Retina (tissue), 1 donor: ENCODE results near the gene CBX2.

Experiments
- DNase-seq: peaks from one replicate; pipeline ENCODE4 v3.0.0-alpha.2; 2016

The CBX2 gene

DNA sequence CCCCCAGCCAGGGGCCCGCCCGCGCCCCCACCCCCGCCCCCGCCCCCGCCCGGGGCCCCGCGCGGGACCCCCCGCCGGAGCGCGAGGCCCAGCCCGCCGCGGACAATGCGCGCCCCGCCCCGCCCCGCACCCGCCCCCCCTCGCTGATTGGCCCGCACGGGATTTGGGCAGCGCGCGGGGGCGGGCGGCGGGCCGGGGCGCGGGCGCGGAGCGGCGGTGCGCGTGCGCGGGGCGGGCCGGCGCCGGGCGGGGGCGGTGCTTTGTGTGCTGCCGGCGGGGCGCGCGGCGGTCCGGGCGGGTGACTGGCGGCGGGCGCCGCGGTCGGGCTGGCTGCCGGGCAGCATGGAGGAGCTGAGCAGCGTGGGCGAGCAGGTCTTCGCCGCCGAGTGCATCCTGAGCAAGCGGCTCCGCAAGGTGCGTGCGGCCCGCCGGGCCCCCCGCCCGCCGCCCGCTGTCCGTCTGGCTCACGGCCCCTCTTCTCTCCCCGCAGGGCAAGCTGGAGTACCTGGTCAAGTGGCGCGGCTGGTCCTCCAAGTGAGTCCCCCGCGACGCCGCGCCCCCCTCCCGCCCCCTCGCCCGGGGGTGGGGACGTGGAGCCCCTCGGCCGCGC is at the start of gene CBX2:
CBX2 (plus strand) TSS at position 255 of the 610 bp plus-strand sequence; CDS start at position 343, 88 bp downstream.
- peak; percentile 72 for DNase-seq

DNA sequence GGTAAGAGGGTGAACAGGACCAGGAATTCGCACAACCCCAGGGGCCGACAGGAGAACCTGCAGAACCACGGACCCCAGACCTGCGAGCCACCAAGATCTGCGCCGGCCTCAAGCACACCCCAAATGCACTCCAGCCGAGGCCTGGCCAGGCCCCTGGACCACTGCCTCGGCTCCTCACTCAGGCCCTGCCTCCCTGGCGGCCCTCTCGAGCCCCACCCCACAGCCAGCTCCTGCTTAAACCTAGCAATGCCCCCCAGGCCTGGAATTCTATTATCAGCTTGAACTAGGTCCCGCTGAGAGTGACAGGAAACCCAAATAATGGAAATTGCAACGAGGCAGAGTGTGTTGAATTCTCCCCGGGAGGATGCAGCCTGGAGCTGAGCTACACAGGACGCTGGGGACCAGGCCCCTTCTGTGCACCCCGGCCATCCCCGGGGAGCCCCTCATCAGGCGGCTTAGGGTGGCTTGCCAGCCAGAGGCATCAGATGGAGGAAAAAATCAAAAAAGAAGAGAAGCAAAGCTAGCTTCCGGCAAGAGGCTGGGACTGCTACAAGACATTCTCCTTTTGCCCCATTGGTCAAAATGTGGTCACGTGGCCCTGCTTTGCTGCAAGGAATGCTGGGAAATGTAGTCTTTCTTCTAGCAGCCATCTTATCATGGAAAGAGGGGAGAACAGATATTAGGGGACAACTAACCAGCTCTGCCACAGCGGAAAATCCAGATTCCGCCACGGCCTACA is 49.6 kb upstream of the CBX2 start:
- DNase-seq: peak; percentile 94

DNA sequence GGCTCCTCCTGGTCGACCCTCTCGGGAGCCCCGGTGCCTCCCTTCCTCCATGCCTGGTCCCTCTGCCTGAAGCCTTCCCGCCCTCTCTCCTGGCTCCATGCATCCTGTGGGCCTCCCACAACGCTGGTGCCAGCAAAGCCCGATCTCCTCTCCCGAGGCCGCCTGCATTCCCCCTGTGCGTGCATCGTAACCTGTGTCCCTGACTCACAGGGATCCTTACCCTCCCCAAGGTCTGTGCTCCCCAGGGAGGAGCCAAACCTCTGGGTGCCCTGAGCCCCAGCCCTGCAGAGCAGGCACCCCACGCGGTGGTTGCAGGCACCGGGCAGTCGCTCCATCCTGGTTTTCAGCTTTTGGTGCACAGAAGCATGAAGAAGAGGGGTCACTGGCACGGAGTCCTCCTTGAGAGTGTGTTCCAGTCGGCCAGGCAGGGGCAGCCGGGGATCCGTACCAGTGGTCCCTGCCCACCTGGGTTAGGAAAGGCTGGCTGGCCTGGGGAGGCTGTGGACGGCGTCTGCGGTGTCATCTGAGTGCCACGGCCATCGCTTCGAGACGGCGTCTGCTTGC is 49.0 kb upstream of the CBX2 start:
- DNase-seq: no peak

DNA sequence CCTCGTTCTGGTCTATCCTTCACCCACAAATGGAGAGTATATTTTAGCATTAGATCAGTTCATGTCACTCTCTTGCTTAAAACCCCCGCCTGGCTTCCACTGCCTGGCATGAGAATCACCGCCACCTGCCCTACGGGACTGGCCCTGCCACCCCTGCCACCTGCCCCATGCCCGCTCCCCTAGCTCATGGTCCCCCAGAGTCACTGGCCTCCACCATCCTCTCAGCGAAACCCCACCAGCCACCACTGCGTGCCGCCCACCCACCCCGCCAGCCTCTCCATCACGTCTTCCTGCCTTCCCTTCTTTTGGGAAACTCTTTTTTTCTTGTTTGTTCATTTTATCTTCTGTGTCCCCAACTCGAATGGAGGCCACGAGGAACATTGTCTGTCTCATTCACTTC is 48.2 kb upstream of the CBX2 start:
- no peak for DNase-seq

DNA sequence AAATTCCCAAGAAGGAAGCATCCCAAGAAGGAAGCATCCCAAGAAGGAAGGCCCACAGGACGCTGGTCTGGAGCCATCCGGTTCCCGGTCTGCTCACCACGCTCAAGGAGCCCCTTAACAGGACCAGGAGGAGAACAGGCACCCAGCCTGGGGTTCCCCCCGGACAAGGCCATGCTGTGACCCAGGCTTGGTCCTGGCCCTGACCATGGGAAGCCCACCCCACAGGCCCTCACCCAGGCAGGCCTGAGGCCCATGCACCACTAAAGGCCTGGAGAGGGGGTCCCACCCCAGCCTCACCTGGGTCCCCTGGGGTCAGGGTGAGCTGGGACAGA is 47.5 kb upstream of the CBX2 start:
- DNase-seq: no peak

DNA sequence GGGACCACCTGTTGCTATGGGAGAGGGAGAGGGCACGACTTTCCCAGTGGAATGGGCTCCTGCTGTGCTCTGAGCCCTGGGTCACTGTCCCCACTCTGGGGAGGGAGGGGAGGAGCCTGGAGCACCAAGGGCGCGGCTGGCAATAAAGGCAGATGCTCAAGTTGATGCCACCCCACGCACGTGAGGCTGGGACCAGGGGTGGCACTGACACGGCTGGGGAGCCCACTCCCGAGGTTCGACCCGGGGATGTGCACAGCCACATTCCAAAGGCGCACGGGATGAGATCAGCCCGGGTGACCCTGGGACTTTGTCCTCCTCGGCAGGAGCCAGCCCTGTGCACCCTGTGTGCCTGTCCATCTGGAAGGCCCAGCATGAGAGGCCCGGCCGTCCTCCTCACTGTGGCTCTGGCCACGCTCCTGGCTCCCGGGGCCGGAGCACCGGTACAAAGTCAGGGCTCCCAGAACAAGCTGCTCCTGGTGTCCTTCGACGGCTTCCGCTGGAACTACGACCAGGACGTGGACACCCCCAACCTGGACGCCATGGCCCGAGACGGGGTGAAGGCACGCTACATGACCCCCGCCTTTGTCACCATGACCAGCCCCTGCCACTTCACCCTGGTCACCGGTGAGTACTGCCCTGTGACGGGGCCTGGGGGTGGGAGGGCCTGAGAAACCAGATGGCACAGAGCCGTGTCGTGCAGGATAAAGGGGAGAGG is 47.0 kb upstream of the CBX2 start, which contains the start of gene ENPP7:
ENPP7 (plus strand) TSS at position 175 of the 715 bp plus-strand sequence; CDS start at position 372, 197 bp downstream.
- no peak for DNase-seq

DNA sequence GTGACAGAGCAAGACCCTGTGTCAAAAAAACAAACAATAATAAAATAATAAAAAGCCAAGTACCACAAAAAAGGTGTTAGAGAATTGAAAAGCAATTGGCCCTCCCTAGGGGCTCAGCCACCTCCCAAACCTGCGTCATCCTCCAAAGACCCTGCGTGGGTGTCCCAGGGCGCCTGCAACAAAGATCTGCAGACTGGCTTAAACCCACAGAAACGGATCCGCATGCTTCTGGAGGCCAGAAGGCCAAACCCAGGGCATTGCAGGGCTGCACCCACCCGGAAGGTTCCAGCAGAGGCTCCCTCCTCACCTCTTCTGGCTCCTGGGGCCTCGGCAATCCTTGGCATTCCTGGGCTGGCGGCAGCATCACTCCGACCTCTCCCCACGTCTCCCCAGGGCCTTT is 45.7 kb upstream of the CBX2 start:
- DNase-seq: no peak

DNA sequence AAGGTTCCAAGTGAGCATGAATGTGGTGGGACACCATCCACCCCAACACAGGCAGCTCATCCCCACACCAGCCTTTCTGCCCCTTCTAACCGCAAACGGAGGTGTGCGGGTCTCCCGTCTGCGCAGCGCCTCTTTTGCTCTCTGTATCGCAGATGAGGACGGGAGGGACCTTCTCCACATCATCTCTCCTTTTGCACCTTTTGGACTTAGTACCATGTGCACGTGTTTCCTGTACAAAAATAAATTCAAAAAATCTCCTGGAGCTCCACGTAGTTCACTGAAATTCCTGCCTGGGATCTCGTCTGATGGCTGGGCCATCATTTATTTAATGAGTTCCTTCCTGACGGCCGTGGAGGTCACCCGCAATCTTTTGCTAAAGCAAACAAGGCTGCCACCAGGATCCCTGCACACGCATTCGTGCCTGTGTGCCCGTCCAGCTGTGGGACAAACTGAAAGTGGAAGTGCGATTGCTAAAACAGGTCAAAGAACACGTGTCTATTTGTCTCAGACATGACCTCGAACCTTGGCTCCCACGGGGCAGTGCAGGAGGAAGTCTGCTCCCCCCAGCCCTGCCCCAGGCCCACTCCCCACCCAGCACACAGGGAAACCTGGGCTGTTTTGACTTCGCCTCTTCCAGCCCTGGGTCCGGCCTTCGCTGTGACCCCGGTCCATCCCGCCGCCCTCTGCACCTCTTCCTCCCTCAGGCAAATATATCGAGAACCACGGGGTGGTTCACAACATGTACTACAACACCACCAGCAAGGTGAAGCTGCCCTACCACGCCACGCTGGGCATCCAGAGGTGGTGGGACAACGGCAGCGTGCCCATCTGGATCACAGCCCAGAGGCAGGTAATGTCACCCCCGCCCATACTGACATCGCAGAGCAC is 44.9 kb upstream of the CBX2 start:
- DNase-seq: no peak

DNA sequence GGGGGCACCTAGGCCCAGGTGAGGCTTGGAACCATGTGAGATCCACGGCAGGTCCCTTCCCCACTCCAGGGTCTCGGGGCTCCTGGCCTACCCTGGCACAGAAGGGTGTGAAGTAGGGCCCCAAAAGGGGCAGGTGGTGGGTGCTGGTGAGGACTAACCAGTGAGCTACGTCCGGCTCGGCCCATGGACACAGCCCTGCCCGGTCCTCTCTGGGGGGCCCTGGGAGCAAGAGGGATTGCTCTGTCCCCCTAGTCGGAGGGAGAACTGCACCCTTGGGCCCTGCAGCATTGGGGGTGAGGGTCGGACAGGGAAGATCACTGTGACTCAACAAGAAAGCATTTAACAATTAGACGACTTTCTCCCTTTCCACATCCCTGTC is 44.3 kb upstream of the CBX2 start:
- DNase-seq: no peak

DNA sequence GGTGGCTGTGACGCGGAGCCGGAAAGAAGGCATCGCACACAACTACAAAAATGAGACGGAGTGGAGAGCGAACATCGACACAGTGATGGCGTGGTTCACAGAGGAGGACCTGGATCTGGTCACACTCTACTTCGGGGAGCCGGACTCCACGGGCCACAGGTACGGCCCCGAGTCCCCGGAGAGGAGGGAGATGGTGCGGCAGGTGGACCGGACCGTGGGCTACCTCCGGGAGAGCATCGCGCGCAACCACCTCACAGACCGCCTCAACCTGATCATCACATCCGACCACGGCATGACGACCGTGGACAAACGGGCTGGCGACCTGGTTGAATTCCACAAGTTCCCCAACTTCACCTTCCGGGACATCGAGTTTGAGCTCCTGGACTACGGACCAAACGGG is 42.9 kb upstream of the CBX2 start:
- DNase-seq: no peak

DNA sequence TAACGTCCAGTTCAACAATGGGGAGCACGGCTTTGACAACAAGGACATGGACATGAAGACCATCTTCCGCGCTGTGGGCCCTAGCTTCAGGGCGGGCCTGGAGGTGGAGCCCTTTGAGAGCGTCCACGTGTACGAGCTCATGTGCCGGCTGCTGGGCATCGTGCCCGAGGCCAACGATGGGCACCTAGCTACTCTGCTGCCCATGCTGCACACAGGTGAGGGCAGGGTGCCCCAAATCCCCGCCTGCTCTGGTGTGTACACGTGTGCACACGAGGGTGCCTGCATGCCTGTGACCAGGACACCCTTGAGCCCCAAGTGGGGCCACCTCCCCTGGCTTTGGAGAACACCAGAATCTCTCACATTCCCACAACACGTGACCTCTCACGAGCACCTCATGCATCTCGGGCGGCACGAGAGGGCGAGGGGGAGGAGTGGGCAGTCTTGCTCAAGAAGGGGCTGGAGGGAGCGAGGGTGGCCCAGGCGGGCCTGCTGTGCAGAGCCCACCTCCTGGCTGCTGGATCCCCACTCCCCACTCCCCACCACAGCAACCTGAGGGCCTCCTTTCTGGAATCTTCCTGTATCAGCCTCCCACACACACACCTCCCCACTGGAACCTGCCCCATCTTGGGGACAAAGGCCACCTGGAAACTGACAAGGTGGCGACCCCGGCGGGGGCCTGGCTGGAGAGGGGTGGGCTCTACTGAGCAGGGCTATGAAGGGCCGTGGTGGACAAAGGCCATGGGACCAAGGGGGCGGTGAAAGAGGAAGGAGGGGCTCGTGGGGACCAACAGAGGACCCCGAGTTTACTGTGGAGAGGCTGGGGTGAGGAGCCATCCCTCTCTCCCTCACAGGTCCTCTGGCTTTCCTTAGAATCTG is 40.7 kb upstream of the CBX2 start:
- no peak for DNase-seq

DNA sequence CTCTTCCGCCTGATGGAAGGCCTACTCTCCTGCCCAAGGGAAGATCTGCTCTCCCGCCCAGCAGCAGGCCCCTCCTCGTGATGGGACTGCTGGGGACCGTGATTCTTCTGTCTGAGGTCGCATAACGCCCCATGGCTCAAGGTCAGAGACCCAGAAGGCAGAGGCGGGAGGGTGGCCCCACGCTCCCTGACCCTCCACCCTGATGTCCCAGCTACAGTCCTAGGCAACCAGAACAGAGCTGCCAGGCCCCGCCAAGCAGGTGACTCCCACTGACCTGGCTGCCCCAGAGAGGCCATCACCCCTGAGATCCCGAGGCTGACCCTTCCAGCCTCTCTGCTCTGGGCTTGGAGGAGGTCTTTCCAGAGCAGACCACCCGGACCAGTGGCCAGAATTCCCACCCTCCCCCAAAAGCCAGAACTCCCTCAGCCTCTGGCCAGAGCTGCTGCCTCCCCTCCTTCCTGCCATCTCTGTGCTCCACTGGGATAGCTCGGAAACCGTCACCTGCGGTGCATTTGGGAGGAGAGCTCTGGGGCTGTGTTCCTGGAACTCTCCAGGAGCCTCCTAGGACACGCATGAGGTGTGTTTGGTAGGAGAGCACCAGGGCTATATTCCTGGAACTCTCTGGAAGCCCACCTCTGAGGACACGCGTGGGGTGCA is 39.9 kb upstream of the CBX2 start:
- DNase-seq: no peak

DNA sequence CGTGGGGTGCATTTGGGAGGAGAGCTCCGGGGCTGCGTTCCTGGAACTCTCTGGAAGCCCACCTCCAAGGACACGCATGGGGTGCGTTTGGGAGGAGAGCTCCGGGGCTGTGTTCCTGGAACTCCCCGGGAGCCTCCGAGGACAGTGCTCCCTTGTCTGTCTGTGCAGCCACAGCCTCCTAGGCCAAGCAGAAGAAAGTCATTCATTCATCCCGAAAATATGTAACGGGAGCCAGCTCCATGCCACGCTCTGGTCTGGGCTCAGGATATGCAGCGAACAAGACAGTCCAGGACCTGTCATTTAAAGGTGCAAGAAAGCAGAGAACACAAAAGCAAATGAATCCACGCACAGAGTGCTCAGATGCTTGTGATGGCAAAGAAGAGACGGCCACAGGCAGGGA is 39.3 kb upstream of the CBX2 start:
- no peak for DNase-seq

DNA sequence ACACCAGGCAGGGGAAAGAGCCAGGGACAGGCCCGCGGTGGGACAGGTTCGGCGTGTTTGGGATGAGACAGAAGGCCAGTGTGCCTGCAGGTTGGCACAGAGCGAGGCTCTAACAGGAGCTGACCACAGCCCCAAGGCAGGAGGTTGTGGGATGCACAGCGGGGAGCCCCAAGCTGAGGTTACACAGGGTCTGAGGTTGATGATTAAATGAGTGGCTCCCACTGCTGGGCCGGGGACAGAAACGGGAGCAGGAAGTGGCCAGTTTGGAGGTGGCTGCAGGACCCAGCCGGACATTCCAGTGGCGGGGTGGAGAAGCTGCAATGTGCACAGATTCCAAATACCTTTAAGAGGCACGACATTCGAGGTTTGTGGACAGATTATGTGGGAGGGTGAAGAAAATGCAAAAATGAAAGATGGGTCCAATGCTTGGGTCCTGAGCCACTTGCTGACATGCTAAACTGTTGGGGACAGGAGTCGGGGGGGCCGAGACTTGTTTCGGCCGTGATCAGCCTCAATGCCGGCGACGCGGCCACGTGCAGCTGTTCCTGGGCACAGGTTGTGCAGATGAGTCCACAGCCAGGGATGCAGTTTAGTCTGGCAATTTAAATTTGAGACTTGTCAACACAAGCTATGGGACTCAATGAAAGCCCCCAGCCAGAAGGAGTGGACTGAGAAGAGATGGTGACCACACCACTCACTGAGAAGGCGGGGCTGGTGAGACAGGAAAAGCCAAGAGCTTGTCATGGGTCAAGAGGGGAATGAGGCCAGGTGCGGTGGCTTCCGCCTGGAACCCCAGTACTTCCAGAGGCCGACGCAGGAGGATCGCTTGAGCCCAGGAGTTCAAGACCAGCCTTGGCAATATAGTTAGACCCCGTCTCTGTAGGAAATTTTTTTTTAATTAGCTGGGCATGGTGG is 38.5 kb upstream of the CBX2 start:
- DNase-seq: no peak

DNA sequence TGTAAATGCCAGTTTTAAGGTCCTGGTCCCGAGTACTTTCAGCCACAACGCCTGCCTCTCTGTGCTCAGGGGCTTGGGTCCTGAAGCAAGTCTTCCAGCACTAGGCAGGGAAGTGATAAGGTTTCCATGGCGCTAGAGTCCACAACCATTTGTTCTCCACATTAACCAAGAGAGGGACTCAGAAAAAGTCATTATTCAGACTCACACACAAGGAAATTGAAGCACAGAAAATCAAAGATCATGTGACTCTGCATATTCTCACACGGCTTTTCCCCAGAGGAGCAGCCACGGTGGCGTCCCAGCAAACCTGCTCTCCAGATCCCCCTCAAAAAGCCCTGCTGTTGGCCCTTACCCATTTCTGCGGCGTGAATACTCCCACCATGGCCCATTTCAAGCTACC is 37.5 kb upstream of the CBX2 start:
- DNase-seq: no peak

DNA sequence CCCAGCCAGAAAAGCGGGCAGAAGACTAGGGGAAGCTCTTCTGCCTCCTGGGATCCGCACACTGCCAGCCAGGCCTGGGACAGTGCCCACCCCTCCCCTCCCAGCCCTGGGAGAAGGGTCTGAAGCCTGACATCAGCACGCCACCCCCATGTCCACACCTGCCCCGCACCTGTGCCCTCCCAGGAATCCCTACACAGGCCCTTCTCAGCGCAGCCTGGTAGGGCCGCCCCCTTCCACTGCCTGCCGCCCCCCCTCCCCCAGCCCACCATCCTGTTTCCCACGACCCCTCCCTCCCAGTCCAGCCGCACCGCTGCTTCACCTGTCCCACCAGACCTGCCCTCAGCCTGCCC is 36.6 kb upstream of the CBX2 start:
- no peak for DNase-seq

DNA sequence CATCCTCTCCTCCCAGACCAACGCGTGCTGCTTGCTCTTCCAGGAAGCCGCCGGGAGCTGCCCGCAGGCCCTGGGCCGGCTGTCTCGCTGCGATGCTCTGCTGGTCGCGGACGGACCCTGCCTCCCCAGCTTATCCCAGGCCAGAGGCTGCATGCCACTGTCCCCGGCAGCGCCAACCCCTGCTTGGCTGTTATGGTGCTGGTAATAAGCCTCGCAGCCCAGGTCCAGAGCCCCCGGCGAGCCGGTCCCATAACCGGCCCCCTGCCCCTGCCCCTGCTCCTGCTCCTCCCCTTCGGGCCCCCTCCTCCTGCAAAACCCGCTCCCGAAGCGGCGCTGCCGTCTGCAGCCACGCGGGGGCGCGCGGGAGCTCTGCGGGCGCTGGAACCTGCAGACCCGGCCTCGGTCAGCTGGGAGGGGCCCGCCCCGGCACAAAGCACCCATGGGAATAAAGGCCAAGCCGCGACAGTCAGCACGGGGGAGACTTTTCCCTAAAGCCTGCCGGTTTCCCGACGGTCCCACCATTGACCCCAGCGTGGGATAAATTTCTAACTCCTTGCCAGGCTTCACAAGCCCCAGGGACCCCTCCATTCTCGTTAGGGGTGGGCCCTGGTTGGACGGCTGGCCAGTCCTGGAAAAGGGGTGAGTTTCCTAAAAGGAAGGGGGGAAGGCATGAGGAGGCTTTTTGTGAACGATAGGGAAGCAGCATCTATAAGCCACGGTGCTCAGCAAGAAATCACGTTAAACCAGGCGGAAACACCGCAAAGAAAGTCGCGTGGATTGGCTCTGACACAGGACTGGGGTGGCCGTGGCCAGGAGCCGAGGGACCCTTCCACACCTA is 36.0 kb upstream of the CBX2 start:
- DNase-seq: peak; percentile 95

DNA sequence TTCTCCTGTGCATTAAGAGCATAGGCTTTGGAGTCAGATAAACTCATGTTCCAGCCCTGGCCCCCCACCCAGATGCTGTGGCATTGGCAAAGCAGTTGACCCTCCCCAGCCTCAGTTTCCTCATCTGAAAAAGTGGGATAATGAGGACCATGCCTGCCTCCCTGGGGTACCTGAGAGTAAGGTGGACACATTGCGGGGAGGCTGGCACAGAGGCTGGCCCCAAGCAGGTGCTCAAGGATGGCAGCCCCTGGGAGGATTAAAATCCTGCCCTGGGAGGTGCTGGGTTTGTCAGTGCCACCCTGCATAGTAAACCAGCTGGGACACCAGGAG is 35.4 kb upstream of the CBX2 start:
- no peak for DNase-seq

DNA sequence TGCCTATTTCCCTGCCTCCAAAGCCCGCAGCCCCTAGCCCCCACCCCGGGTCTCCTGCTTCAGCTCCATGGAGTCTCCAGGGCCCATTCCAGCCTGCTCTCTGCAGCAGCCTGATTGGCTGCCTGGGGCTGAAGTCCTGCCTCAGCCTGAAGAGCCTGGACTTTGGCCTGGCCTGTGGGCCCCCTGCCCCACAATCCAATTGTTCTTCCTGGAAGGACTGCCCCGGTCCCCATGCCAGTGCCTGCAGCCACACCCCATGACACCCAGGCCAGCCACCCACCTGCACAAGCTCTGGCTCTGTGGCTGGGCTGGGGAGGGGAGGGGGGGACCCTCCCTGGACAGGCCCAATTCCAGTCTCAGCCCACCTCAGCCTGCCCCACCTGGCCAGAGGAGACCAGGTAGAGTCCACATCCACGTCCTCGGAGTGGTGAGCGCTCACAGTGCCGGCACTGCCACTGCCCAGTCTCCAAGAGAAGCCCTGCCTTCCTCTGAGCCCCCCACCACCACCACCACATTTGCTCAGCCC is 34.9 kb upstream of the CBX2 start:
- no peak for DNase-seq
